ENCODE measurements around the gene TIMP3. TPM values are rescaled to one million over a fixed set of nuclear protein-coding genes. Genes with fewer than 3 reads are reported as not detected.

The TIMP3 gene
- total and polyA plus RNA-seq, 2 donors (not counting 3 experiments of a cell fraction or from before 2014, with no cell fraction given) = 0.22 to 2.0 TPM

GRCh38 chr22:32882774-32883530 lies 81.4 kb downstream of the TIMP3 start:
- no peak overlapping the region for H2AFZ ChIP-seq (ENCODE audit: low read depth, low read length)
- intact Hi-C loops (cut with micrococcal nuclease) (no loop called here), dilution Hi-C loops (cut with MboI; ENCODE audit: extremely low pct_ligation_motif_present, low sequenced_read_pairs) (no loop called here)
- no peak overlapping the region for H3K4me2 ChIP-seq (ENCODE audit: insufficient read depth, low read length)
- H3K4me3 ChIP-seq (replicated peaks in 1 of 3; ENCODE audit: insufficient read depth in 1 of 3, low read depth in 1 of 3, low read length in 3 of 3) = no peak overlapping the region
- no peaks in the 10 kb centered on the region for H3K9me3 ChIP-seq (replicated peaks; ENCODE audit: control insufficient read depth, insufficient read depth, low read length)
- H3K27ac ChIP-seq (ENCODE audit: insufficient read depth, low read depth, low read length) = no peak overlapping the region
- H3K9me1 ChIP-seq (replicated peaks; ENCODE audit: control insufficient read depth, extremely low read depth, insufficient read depth, low read length) = no peaks in the 10 kb centered on the region
- no peak for TF ChIP-seq EZH2 (IDR thresholded peaks at IDR 0.05; ENCODE audit: borderline replicate concordance, low read depth, low read length, severe bottlenecking)
- TF ChIP-seq, protein P1, sequence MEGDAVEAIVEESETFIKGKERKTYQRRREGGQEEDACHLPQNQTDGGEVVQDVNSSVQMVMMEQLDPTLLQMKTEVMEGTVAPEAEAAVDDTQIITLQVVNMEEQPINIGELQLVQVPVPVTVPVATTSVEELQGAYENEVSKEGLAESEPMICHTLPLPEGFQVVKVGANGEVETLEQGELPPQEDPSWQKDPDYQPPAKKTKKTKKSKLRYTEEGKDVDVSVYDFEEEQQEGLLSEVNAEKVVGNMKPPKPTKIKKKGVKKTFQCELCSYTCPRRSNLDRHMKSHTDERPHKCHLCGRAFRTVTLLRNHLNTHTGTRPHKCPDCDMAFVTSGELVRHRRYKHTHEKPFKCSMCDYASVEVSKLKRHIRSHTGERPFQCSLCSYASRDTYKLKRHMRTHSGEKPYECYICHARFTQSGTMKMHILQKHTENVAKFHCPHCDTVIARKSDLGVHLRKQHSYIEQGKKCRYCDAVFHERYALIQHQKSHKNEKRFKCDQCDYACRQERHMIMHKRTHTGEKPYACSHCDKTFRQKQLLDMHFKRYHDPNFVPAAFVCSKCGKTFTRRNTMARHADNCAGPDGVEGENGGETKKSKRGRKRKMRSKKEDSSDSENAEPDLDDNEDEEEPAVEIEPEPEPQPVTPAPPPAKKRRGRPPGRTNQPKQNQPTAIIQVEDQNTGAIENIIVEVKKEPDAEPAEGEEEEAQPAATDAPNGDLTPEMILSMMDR (IDR thresholded peaks at IDR 0.05; ENCODE audit: extremely low read depth in 1 of 2, insufficient read depth in 1 of 2, low read depth in 1 of 2, low read length in 2 of 2) = no peak
- no peak for TF ChIP-seq MAX (IDR thresholded peaks at IDR 0.05; ENCODE audit: insufficient read depth, insufficient read length)
- no peak for TF ChIP-seq POLR2AphosphoS5 (IDR thresholded peaks at IDR 0.05; ENCODE audit: insufficient read depth, low read depth, low read length)
- no peak for TF ChIP-seq FOS (IDR thresholded peaks at IDR 0.05; ENCODE audit: borderline replicate concordance, insufficient read depth, low read length)
- TF ChIP-seq JUN (IDR thresholded peaks at IDR 0.05; ENCODE audit: borderline replicate concordance, insufficient read depth, insufficient read length, low read depth) = no peak
- TF ChIP-seq GATA2 (IDR thresholded peaks at IDR 0.05; ENCODE audit: insufficient read depth, insufficient read length, low read depth, low read length) = no peak
- no peak for TF ChIP-seq POLR2A (IDR thresholded peaks at IDR 0.05; ENCODE audit: low read depth, low read length)
- TF ChIP-seq MYC (IDR thresholded peaks at IDR 0.05; ENCODE audit: low read depth, low read length) = no peak
- H4K20me1 ChIP-seq (replicated peaks; ENCODE audit: control insufficient read depth, extremely low read depth, insufficient read depth, low read length) = no peaks in the 10 kb centered on the region
- H3K27me3 ChIP-seq (ENCODE audit: control insufficient read depth in 2 of 2, insufficient read depth in 2 of 2, low read length in 2 of 2) = no peaks in the 10 kb centered on the region
- no peak overlapping the region for H3K9ac ChIP-seq (replicated peaks; ENCODE audit: extremely low read depth, insufficient read depth, low read length)
- H3K36me3 ChIP-seq (ENCODE audit: control insufficient read depth in 2 of 2, extremely low read depth in 1 of 2, insufficient read depth in 2 of 2, low read length in 2 of 2) = no peaks in the 10 kb centered on the region
- ChIA-PET CTCF (no interaction called here), POLR2A (no interaction called here)
- no peaks in the 10 kb centered on the region for H3K4me1 ChIP-seq (ENCODE audit: control insufficient read depth, extremely low read depth, insufficient read depth, low read length)
- FAIRE-seq = no peak
- BruUV-seq (replicated peaks) = no TSS peak
- no peak for DNase-seq (ENCODE audit: low read depth, low spot score)
- no peaks in the 10 kb centered on the region for H3K79me2 ChIP-seq (ENCODE audit: control insufficient read depth, insufficient read depth, low read length)
